Testis (tissue), 2 donors: ENCODE results near the gene RPS10.

Experiments used
- CTCF ChIP-seq, 3 experiments: fragments of 450-650 bp in 2 of 3; fragments of 200-600 bp in 1 of 3; sonication (generic) in 1 of 3; IDR thresholded peaks; one replicate each; pipeline ENCODE4 v1.5.1; 2016 to 2019; ENCODE audit warnings: antibody characterized with exemption in 3 of 3, mild to moderate bottlenecking in 2 of 3, moderate library complexity in 1 of 3
- POLR2A ChIP-seq: fragments of 450-650 bp; IDR thresholded peaks from one replicate; pipeline ENCODE4 v1.6.1; 2017; ENCODE audit warnings: antibody characterized with exemption, mild to moderate bottlenecking, moderate library complexity

GRCh38 chr6:34374069-34374468 is 51.8 kb downstream of the RPS10 start:
- TF ChIP-seq CTCF (IDR thresholded peaks at IDR 0.05): no peak
- no peak for TF ChIP-seq POLR2A
